Measurements from ENCODE around the gene CLCA2.

GRCh38 chr1:86481966-86482365 is 58.0 kb downstream of the CLCA2 start:
- TF ChIP-seq MXI1 (IDR thresholded peaks at IDR 0.05; ENCODE audit: low read depth, low read length), result no peak
- TF ChIP-seq, protein P1, sequence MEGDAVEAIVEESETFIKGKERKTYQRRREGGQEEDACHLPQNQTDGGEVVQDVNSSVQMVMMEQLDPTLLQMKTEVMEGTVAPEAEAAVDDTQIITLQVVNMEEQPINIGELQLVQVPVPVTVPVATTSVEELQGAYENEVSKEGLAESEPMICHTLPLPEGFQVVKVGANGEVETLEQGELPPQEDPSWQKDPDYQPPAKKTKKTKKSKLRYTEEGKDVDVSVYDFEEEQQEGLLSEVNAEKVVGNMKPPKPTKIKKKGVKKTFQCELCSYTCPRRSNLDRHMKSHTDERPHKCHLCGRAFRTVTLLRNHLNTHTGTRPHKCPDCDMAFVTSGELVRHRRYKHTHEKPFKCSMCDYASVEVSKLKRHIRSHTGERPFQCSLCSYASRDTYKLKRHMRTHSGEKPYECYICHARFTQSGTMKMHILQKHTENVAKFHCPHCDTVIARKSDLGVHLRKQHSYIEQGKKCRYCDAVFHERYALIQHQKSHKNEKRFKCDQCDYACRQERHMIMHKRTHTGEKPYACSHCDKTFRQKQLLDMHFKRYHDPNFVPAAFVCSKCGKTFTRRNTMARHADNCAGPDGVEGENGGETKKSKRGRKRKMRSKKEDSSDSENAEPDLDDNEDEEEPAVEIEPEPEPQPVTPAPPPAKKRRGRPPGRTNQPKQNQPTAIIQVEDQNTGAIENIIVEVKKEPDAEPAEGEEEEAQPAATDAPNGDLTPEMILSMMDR (IDR thresholded peaks at IDR 0.05), result no peak
- no peak for TF ChIP-seq EP300 (IDR thresholded peaks at IDR 0.05; ENCODE audit: borderline replicate concordance in 1 of 2, low read depth in 1 of 2, low read length in 1 of 2)
- TF ChIP-seq NRF1 (IDR thresholded peaks at IDR 0.05; ENCODE audit: low read depth, low read length), result no peak
- no peak for TF ChIP-seq FOXJ3 (CRISPR knock-in tag; IDR thresholded peaks at IDR 0.05)
- TF ChIP-seq EZH2phosphoT487 (IDR thresholded peaks at IDR 0.05; ENCODE audit: borderline replicate concordance, low read depth), result no peak
- no peak for TF ChIP-seq ELF1 (IDR thresholded peaks at IDR 0.05)
- no peak for TF ChIP-seq SIN3A (IDR thresholded peaks at IDR 0.05; ENCODE audit: borderline replicate concordance, low read depth, low read length)
- TF ChIP-seq JUND (IDR thresholded peaks at IDR 0.05), result no peak
- no peak for TF ChIP-seq ZBTB33 (IDR thresholded peaks at IDR 0.05; ENCODE audit: borderline replicate concordance, low read depth)
- no peak for TF ChIP-seq MAX (IDR thresholded peaks at IDR 0.05; ENCODE audit: low read depth)

Data from SK-N-SH (cell line).